Activated CD4-positive, alpha-beta T cell treated with anti-CD3 and anti-CD28 coated beads, Interleukin-2, amount 50 U/mL, for 16 hours (primary cell): ENCODE measurements around the gene SERF2.
"Not testable (repeated sequence)": the region's sequence is repeated elsewhere in the genome, so short reads cannot be mapped to it uniquely, and the experiment has no call there.

Source experiments
- DNase-seq: peaks from one replicate; pipeline ENCODE4 v3.0.0-alpha.2; 2020

SERF2 gene

DNA sequence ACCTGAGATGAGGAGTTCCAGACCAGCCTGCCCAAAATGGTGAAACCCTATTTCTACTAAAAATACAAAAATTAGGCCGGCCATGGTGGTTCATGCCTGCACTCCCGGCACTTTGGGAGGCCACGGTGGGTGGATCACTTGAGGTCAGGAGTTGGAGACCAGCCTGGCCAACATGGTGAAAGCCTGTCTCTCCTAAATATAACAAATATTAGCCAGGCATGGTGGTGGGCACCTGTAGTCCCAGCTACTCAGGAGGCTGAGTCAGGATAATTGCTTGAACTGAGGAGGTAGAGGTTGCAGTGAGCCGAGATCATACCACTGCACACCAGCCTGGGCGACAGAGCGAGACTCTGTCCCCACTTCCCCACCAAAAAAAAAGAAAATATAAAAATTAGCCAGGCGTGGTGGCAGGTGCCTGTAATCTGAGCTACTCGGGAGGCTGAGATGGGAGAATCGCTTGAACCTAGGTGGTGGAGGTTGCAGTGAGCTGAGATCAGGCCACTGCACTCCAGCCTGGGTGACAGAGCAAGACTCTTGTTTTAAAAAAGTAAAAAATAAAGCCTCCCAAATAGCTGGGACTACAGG lies 38.7 kb downstream of the SERF2 start:
- not testable (repeated sequence) for DNase-seq

DNA sequence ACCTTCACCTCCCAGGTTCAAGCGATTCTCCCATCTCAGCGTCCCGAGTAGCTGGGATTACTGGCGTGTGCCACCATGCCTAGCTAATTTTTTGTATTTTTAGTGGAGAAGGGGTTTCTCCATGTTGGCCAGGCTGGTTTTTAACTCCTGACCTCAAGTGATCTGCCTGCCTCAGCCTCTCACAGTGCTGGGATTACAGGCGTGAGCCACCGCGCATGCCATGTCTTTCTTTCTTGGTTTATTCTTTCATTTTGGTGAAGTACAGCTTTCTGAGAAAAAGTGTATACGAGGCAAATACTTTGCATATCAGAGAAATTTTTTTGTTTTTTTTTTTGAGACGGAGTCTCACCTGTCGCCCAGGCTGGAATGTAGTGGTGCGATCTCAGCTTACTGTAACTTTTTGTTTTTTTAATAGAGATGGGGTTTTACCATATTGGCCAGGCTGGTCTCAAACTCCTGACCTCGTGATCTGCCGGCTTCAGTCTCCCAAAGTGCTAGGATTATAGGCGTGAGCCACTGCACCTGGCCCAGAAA lies 39.5 kb downstream of the SERF2 start:
- not testable (repeated sequence) for DNase-seq

DNA sequence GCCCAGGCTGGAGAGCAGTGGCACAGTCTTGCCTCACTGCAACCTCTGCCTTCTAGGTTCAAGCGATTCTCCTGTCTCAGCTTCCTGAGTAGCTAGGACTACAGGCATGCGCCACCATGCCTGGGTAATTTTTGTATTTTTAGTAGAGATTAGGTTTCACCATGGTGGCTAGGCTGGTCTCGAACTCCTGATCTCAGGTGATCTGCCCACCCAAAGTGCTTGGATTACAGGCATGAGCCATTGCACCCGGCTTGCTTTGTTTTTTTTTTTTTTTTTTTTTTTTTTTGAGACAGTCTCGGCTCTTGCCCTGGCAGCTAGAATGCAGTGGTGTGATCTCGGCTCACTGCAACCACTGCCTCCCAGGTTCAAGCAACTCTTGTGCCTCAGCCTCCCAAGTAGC lies 40.4 kb downstream of the SERF2 start:
- DNase-seq, result not testable (repeated sequence)

DNA sequence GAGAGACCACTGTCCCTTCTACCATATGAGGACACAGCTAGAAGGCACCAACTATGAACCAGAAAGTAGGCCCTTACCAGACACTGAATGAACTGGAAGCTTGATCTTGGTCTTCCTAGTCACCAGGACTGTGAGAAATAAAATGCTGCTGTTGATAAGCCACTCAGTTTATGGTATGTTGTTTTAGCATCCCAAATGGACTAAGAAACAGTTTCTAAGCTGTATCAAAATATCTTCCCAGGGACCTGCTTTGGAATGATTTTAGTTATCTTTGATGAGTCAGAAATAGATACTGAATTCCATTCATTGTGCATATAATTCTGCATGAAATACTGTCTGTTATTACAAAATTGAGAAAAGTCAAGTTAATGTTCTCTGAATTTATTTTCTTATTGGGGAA lies 53.3 kb downstream of the SERF2 start:
- no peak for DNase-seq
